H9 (cell line): ENCODE data around the gene TRERF1. TPM values are rescaled to one million over a fixed set of nuclear protein-coding genes. Genes with fewer than 3 reads are reported as not detected.

Experiments used
- DNase-seq: peaks from one replicate; pipeline ENCODE4 v3.0.0-alpha.2; 2017
- H2AFZ ChIP-seq: one replicate; pipeline ENCODE4 v1.6.1; 2013; ENCODE audit warnings: mild to moderate bottlenecking, low read length, control low read depth, moderate library complexity
- H2AK5ac ChIP-seq: 2 replicates; pipeline ENCODE4 v1.6.1; 2013; ENCODE audit warnings: low read length, control low read depth, mixed read lengths; ENCODE audit not compliant: insufficient read length
- H2BK120ac ChIP-seq: one replicate; pipeline ENCODE4 v1.6.1; 2013; ENCODE audit warnings: low read depth, mild to moderate bottlenecking, low read length, control low read depth, inconsistent platforms; ENCODE audit not compliant: poor library complexity, severe bottlenecking
- H2BK12ac ChIP-seq: 2 replicates; pipeline ENCODE4 v1.6.1; 2013; ENCODE audit warnings: low read length, control low read depth, mixed read lengths, low read depth; ENCODE audit not compliant: insufficient read length
- H2BK15ac ChIP-seq: 2 replicates; pipeline ENCODE4 v1.6.1; 2013; ENCODE audit warnings: low read depth, low read length, control low read depth
- H2BK20ac ChIP-seq: one replicate; pipeline ENCODE4 v1.6.1; 2013; ENCODE audit warnings: low read depth, mild to moderate bottlenecking, low read length, control low read depth, inconsistent platforms; ENCODE audit not compliant: poor library complexity, severe bottlenecking
- H2BK5ac ChIP-seq: 2 replicates; pipeline ENCODE4 v1.6.1; 2013; ENCODE audit warnings: low read length, control low read depth, mixed read lengths; ENCODE audit not compliant: insufficient read length
- H3K14ac ChIP-seq: 2 replicates; pipeline ENCODE4 v1.6.1; 2013; ENCODE audit warnings: low read length, control low read depth; ENCODE audit not compliant: insufficient read depth
- H3K18ac ChIP-seq: 2 replicates; pipeline ENCODE4 v1.6.1; 2013; ENCODE audit warnings: low read depth, mild to moderate bottlenecking, mixed read lengths, low read length, control low read depth; ENCODE audit not compliant: insufficient read length
- H3K23ac ChIP-seq: 2 replicates; pipeline ENCODE4 v1.6.1; 2013; ENCODE audit warnings: low read length, control low read depth, mixed read lengths, low read depth; ENCODE audit not compliant: insufficient read length
- H3K23me2 ChIP-seq: 2 replicates; pipeline ENCODE4 v1.6.1; 2013; ENCODE audit warnings: low read depth, mild to moderate bottlenecking, mixed read lengths, low read length, control low read depth; ENCODE audit not compliant: insufficient read length, poor library complexity, severe bottlenecking
- H3K27ac ChIP-seq: 2 replicates; pipeline ENCODE4 v1.5.1; 2013; ENCODE audit warnings: low read length, control low read depth, mixed read lengths, low read depth; ENCODE audit not compliant: insufficient read length
- H3K27me3 ChIP-seq: 2 replicates; pipeline ENCODE4 v1.6.1; 2013; ENCODE audit warnings: low read length, control low read depth, inconsistent platforms; ENCODE audit not compliant: insufficient read depth
- H3K4ac ChIP-seq: 2 replicates; pipeline ENCODE4 v1.6.1; 2013; ENCODE audit warnings: low read depth, mild to moderate bottlenecking, control low read depth, inconsistent platforms, low read length, moderate library complexity
- H3K4me1 ChIP-seq: 2 replicates; pipeline ENCODE4 v1.6.1; 2013; ENCODE audit warnings: low read length, control low read depth, inconsistent platforms; ENCODE audit not compliant: insufficient read depth
- H3K4me2 ChIP-seq: 2 replicates; pipeline ENCODE4 v1.6.1; 2013; ENCODE audit warnings: low read length, control low read depth, mixed read lengths; ENCODE audit not compliant: insufficient read length, insufficient read depth
- H3K56ac ChIP-seq: 2 replicates; pipeline ENCODE4 v1.6.1; 2013; ENCODE audit warnings: low read depth, mild to moderate bottlenecking, mixed read lengths, low read length, control low read depth; ENCODE audit not compliant: insufficient read length
- H3K79me1 ChIP-seq: 2 replicates; pipeline ENCODE4 v1.6.1; 2013; ENCODE audit warnings: low read depth, mild to moderate bottlenecking, moderate library complexity, low read length, control low read depth, inconsistent platforms; ENCODE audit not compliant: insufficient read depth, poor library complexity, severe bottlenecking
- H3K79me2 ChIP-seq: 2 replicates; pipeline ENCODE4 v1.6.1; 2013; ENCODE audit warnings: low read length, control low read depth, inconsistent platforms; ENCODE audit not compliant: insufficient read depth
- H3K9ac ChIP-seq: 2 replicates; pipeline ENCODE4 v1.6.1; 2013; ENCODE audit warnings: low read length, control low read depth, mixed read lengths; ENCODE audit not compliant: insufficient read length; ENCODE audit errors: extremely low read depth
- H3K9me3 ChIP-seq: one replicate; pipeline ENCODE4 v1.6.1; 2013; ENCODE audit warnings: low read depth, low read length, inconsistent platforms; ENCODE audit not compliant: control insufficient read depth
- H3T11ph ChIP-seq: one replicate; pipeline ENCODE4 v1.6.1; 2013; ENCODE audit warnings: mild to moderate bottlenecking, low read length, control low read depth, inconsistent platforms
- H4K20me1 ChIP-seq: one replicate; pipeline ENCODE4 v1.6.1; 2013; ENCODE audit not compliant: control insufficient read depth, insufficient read length, insufficient read depth
- H4K5ac ChIP-seq: 2 replicates; pipeline ENCODE4 v1.6.1; 2013; ENCODE audit warnings: low read depth, mild to moderate bottlenecking, mixed read lengths, low read length, control low read depth; ENCODE audit not compliant: insufficient read length
- H4K8ac ChIP-seq: replicated peaks from 2 replicates; pipeline ENCODE4 v1.6.1; 2013; ENCODE audit warnings: low read length, control low read depth, mixed read lengths, low read depth; ENCODE audit not compliant: insufficient read length
- H4K91ac ChIP-seq: 2 replicates; pipeline ENCODE4 v1.6.1; 2013; ENCODE audit warnings: low read depth, mild to moderate bottlenecking, moderate library complexity, mixed read lengths, low read length, control low read depth; ENCODE audit not compliant: insufficient read length
- H3K27ac Mint-ChIP-seq, 3 experiments: 2 replicates in 2 of 3; 3 replicates in 1 of 3; pipeline ENCODE4 v1.8.0; 2020 to 2021; ENCODE audit warnings: mixed read lengths in 3 of 3, mild to moderate bottlenecking in 1 of 3, moderate library complexity in 1 of 3
- H3K27me3 Mint-ChIP-seq: 2 replicates; pipeline ENCODE4 v1.8.0; 2021; ENCODE audit warnings: low read depth, mild to moderate bottlenecking, moderate library complexity, mixed read lengths
- H3K36me3 Mint-ChIP-seq, 3 experiments: 2 replicates in 2 of 3; 3 replicates in 1 of 3; pipeline ENCODE4 v1.8.0; 2020 to 2021; ENCODE audit warnings: low read depth in 3 of 3, mixed read lengths in 3 of 3; ENCODE audit not compliant: insufficient read depth in 1 of 3
- H3K4me1 Mint-ChIP-seq, 2 experiments: 2 replicates each; pipeline ENCODE4 v1.8.0; 2020; ENCODE audit warnings: mixed read lengths in 2 of 2
- H3K4me3 Mint-ChIP-seq, 2 experiments: 2 replicates in 1 of 2; 3 replicates in 1 of 2; pipeline ENCODE4 v1.8.0; 2020 to 2021; ENCODE audit warnings: mild to moderate bottlenecking in 2 of 2, mixed read lengths in 2 of 2, moderate library complexity in 1 of 2
- H3K9me3 Mint-ChIP-seq, 2 experiments: 2 replicates in 1 of 2; 3 replicates in 1 of 2; pipeline ENCODE4 v1.8.0; 2020; ENCODE audit warnings: mild to moderate bottlenecking in 2 of 2, mixed read lengths in 2 of 2, moderate library complexity in 1 of 2
- CTCF ChIP-seq: fragments of 200-600 bp; sonication (generic); conservative IDR thresholded peaks from 3 replicates; pipeline ENCODE4 v1.8.0; 2021; ENCODE audit warnings: antibody characterized with exemption, mild to moderate bottlenecking
- WGBS: extraction: QIAGEN DNeasy Blood & Tissue Kit; methylation state at CpG from one replicate; pipeline ENCODE4 v1.1.7; 2013; ENCODE audit warnings: missing lambda C conversion rate, low lambda C conversion rate, mixed read lengths; ENCODE audit not compliant: insufficient read length; ENCODE audit errors: extremely low coverage; 5-methylcytosine and 5-hydroxymethylcytosine counted together
- total RNA-seq: library from RNA; stranded (reverse); gene quantifications from 2 replicates; pipeline ENCODE4 v1.2.1, GENCODE V29; 2021

Gene TRERF1
- total RNA-seq, 1 experiment from 2014 or later: 19.7 TPM

GRCh38 chr6:42264852-42265390, 186.8 kb downstream of the TRERF1 start:
- Histone ChIP-seq H3K9ac (no peak overlapping the region), H2AFZ (no peak overlapping the region), H3K4ac (no peak overlapping the region), H3K79me1 (no peaks in the 10 kb centered on the region), H4K5ac (no peak overlapping the region), H3K9me3 (no peaks in the 10 kb centered on the region), H3K4me2 (no peak overlapping the region), H2BK12ac (no peak overlapping the region), H3K23ac (no peak overlapping the region), H3T11ph (no peak overlapping the region), H2BK20ac (no peak overlapping the region), H4K91ac (no peak overlapping the region), H3K4me1 (no peaks in the 10 kb centered on the region), H3K27ac (no peak overlapping the region), H3K14ac (no peak overlapping the region), H3K79me2 (no peaks in the 10 kb centered on the region), H3K27me3 (no peaks in the 10 kb centered on the region), H2BK5ac (no peak overlapping the region), H3K23me2 (no peaks in the 10 kb centered on the region), H4K8ac (no peak overlapping the region), H2BK120ac (no peak overlapping the region), H2AK5ac (no peak overlapping the region), H4K20me1 (no peaks in the 10 kb centered on the region), H3K18ac (no peak overlapping the region), H2BK15ac (no peak overlapping the region), H3K56ac (no peak overlapping the region)
- no peak for DNase-seq
- Mint-ChIP-seq H3K27me3 (no peaks in the 10 kb centered on the region; the same call in 1 of the 2 replicates), H3K4me1 (peaks cover 21 to 34% of the 10 kb centered on the region in 2 experiments), H3K36me3 (peaks cover 28 to 34% (median 32%) of the 10 kb centered on the region in 3 experiments), H3K9me3 (no peaks in the 10 kb centered on the region), H3K27ac (no peak overlapping the region), H3K4me3 (no peak overlapping the region)
- TF ChIP-seq CTCF: no peak
- WGBS: no CpG with 5 or more reads among the region's 5 CpGs
